HL-60 (cell line): Measurements from ENCODE around the gene KCNK5.

ENCODE experiments used
- DNase-seq, 2 experiments: peaks; one replicate each; pipeline ENCODE4 v3.0.0-alpha.2; 2010 to 2020; ENCODE audit warnings: low read depth in 1 of 2, low spot score in 1 of 2
- H3K27ac ChIP-seq: fragments of 250-450 bp; sonication (Bioruptor Pico); replicated peaks from 2 replicates; pipeline ENCODE4 v1.5.1; 2020; ENCODE audit warnings: mild to moderate bottlenecking, moderate library complexity
- H3K27me3 ChIP-seq: fragments of 250-450 bp; sonication (Bioruptor Pico); 2 replicates; pipeline ENCODE4 v1.5.1; 2021; ENCODE audit warnings: mild to moderate bottlenecking, moderate library complexity; ENCODE audit not compliant: insufficient read depth, poor library complexity, severe bottlenecking
- H3K4me3 ChIP-seq: replicated peaks from 2 replicates; pipeline ENCODE4 v1.5.1; 2011; ENCODE audit warnings: mild to moderate bottlenecking, control low read depth, low read length; ENCODE audit not compliant: insufficient read depth
- CTCF ChIP-seq: IDR thresholded peaks from one replicate; pipeline ENCODE4 v1.5.1; 2011; ENCODE audit warnings: low read length, control low read depth, inconsistent platforms; ENCODE audit not compliant: insufficient read depth
- GABPA ChIP-seq: IDR thresholded peaks from 2 replicates; pipeline ENCODE4 v1.6.1; 2012; ENCODE audit warnings: low read depth
- POLR2AphosphoS5 ChIP-seq: IDR thresholded peaks from 2 replicates; pipeline ENCODE4 v1.6.1; 2012; ENCODE audit warnings: low read depth
- REST ChIP-seq: IDR thresholded peaks from 2 replicates; pipeline ENCODE4 v1.6.1; 2012; ENCODE audit warnings: low read depth; ENCODE audit not compliant: insufficient replicate concordance
- SPI1 ChIP-seq: IDR thresholded peaks from 2 replicates; pipeline ENCODE4 v1.6.1; 2012; ENCODE audit warnings: low read depth, mild to moderate bottlenecking, borderline replicate concordance

The KCNK5 gene

GRCh38 chr6:39260456-39260855 lies 31.2 kb upstream of the KCNK5 start:
- Histone ChIP-seq H3K27ac (no peak overlapping the region), H3K27me3 (no peaks in the 10 kb centered on the region), H3K4me3 (no peak overlapping the region)
- TF ChIP-seq SPI1 (no peak), REST (no peak), POLR2AphosphoS5 (no peak), GABPA (no peak), CTCF (no peak)
- DNase-seq, result no peak

GRCh38 chr6:39256294-39256940 lies 27.1 kb upstream of the KCNK5 start:
- DNase-seq, result no peak
- H3K27ac ChIP-seq, result no peak overlapping the region
- H3K4me3 ChIP-seq, result no peak overlapping the region
- H3K27me3 ChIP-seq, result no peaks in the 10 kb centered on the region
- no peak for TF ChIP-seq GABPA
- no peak for TF ChIP-seq POLR2AphosphoS5
- TF ChIP-seq CTCF, result no peak
- no peak for TF ChIP-seq SPI1
- no peak for TF ChIP-seq REST

GRCh38 chr6:39254999-39255535 lies 25.8 kb upstream of the KCNK5 start:
- DNase-seq, result no peak
- no peak overlapping the region for H3K4me3 ChIP-seq
- TF ChIP-seq SPI1 (no peak), POLR2AphosphoS5 (no peak), CTCF (no peak), GABPA (no peak), REST (no peak)
- no peaks in the 10 kb centered on the region for H3K27me3 ChIP-seq
- H3K27ac ChIP-seq, result no peak overlapping the region
